ENCODE data around the gene PIH1D1.
"Not testable (repeated sequence)": the region's sequence is repeated elsewhere in the genome, so short reads cannot be mapped to it uniquely, and the experiment has no call there.

PIH1D1 gene

DNA sequence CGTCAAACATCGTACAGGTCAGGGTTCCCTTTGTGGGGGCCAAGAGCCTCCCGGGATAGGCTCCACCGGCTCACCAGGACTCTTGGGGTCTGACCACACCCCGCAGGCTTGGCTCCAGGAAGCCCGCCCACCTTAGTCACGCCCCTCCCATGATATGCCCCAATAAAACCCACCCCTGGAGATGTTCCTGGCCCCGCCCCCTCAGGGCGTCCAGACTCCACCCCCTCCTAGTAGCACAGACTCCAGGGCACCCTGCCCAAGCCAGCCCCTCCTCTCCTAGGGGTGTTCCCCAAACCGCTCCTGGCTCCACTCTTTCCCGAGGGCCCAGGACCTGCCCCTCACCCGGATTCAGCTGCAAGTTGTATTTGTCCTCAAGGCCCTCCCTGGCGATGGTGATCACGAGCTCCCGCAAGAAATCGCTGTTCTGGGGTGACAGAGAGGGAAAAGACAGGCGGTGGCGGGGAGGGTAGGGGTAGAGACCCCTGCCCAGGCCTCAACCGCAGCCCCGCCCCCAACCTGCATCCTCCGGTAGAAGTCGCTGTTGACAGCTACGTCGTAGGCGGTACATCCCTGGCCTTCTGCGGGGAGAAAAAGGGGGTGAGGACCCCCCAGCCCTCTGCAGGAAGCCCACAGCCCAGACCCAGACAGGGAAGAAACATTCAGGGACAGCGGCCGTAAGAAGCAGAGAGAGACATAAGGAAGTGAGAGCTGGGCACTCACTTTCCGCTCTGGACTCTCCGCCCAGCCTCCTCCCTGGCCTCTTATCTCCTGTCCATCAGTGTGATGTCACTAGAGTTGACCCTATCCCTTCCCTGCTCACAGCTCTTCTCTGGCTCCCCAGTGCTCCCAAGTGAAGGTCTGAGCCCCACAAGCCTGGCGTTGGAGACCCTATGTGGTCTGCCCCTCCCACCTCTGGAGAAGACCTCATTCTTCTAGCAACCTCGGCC lies 3.9 kb downstream of the PIH1D1 start:
- TF ChIP-seq, protein P1, sequence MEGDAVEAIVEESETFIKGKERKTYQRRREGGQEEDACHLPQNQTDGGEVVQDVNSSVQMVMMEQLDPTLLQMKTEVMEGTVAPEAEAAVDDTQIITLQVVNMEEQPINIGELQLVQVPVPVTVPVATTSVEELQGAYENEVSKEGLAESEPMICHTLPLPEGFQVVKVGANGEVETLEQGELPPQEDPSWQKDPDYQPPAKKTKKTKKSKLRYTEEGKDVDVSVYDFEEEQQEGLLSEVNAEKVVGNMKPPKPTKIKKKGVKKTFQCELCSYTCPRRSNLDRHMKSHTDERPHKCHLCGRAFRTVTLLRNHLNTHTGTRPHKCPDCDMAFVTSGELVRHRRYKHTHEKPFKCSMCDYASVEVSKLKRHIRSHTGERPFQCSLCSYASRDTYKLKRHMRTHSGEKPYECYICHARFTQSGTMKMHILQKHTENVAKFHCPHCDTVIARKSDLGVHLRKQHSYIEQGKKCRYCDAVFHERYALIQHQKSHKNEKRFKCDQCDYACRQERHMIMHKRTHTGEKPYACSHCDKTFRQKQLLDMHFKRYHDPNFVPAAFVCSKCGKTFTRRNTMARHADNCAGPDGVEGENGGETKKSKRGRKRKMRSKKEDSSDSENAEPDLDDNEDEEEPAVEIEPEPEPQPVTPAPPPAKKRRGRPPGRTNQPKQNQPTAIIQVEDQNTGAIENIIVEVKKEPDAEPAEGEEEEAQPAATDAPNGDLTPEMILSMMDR (IDR thresholded peaks at IDR 0.05; ENCODE audit: low read depth, low read length, poor library complexity, severe bottlenecking), result no peak
- no peak for TF ChIP-seq EZH2phosphoT487 (IDR thresholded peaks at IDR 0.05; ENCODE audit: borderline replicate concordance, low read length)
- no peaks in the 10 kb centered on the region; the same call in 1 of the 2 replicates for H4K20me1 ChIP-seq (ENCODE audit: control insufficient read depth, insufficient read depth, low read depth, low read length)
- no peak overlapping the region for H3K4me2 ChIP-seq (ENCODE audit: low read length)
- H3K36me3 ChIP-seq (ENCODE audit: control insufficient read depth, low read length), result peaks cover 45% of the 10 kb centered on the region
- no peaks in the 10 kb centered on the region for H3K27me3 ChIP-seq (ENCODE audit: control insufficient read depth, low read length)
- H3K4me3 ChIP-seq (ENCODE audit: low read length), result no peak overlapping the region
- H3K9me2 ChIP-seq (replicated peaks; ENCODE audit: control insufficient read depth, low read length), result no peaks in the 10 kb centered on the region
- no peak overlapping the region for H3K27ac ChIP-seq (ENCODE audit: low read depth, low read length)
- H3K79me2 ChIP-seq (ENCODE audit: control insufficient read depth, low read length), result peaks cover 35% of the 10 kb centered on the region
- H3F3A ChIP-seq (ENCODE audit: control insufficient read depth, insufficient read depth), result peaks cover 20% of the 10 kb centered on the region
- peaks cover 30% of the 10 kb centered on the region for H3K4me1 ChIP-seq (ENCODE audit: control insufficient read depth, low read length)
- H3K9me3 ChIP-seq (ENCODE audit: control insufficient read depth, insufficient read depth, low read length), result no peaks in the 10 kb centered on the region

DNA sequence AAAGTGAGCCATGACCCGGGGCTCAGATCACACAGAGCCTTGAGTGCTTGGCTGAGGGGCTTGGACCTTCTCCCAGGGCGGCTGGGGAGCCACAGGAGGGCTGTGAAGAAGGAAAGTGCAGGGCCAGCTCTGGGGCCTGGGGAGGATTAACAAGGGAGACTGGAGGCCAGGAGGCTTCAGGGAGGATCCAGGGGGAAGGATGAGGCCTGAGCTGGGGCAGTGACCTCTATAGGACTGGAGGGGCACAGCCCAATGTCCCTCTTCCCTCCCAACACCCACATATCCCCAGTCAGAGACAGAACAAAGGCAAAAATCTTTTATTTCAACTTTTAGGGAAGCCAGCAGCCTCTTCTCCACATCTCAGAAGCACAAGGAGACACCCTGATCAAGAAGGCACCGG lies 5.6 kb downstream of the PIH1D1 start:
- Histone ChIP-seq H3K9me2 (replicated peaks; ENCODE audit: control insufficient read depth, low read length) (no peaks in the 10 kb centered on the region), H3K27me3 (ENCODE audit: control insufficient read depth, low read length) (peaks cover 11% of the 10 kb centered on the region), H3K9me3 (ENCODE audit: control insufficient read depth, insufficient read depth, low read length) (no peaks in the 10 kb centered on the region), H3K79me2 (ENCODE audit: control insufficient read depth, low read length) (peaks cover 23% of the 10 kb centered on the region), H3K4me1 (ENCODE audit: control insufficient read depth, low read length) (peaks cover 32% of the 10 kb centered on the region), H3F3A (ENCODE audit: control insufficient read depth, insufficient read depth) (peaks cover 12% of the 10 kb centered on the region), H4K20me1 (ENCODE audit: control insufficient read depth, insufficient read depth, low read depth, low read length) (no peaks in the 10 kb centered on the region; the same call in 1 of the 2 replicates), H3K36me3 (ENCODE audit: control insufficient read depth, low read length) (peaks cover 42% of the 10 kb centered on the region), H3K4me3 (ENCODE audit: low read length) (no peak overlapping the region), H3K4me2 (ENCODE audit: low read length) (no peak overlapping the region), H3K27ac (ENCODE audit: low read depth, low read length) (no peak overlapping the region)
- TF ChIP-seq EZH2phosphoT487 (IDR thresholded peaks at IDR 0.05; ENCODE audit: borderline replicate concordance, low read length), result no peak
- TF ChIP-seq, protein P1 (IDR thresholded peaks at IDR 0.05; ENCODE audit: low read depth, low read length, poor library complexity, severe bottlenecking), result no peak

DNA sequence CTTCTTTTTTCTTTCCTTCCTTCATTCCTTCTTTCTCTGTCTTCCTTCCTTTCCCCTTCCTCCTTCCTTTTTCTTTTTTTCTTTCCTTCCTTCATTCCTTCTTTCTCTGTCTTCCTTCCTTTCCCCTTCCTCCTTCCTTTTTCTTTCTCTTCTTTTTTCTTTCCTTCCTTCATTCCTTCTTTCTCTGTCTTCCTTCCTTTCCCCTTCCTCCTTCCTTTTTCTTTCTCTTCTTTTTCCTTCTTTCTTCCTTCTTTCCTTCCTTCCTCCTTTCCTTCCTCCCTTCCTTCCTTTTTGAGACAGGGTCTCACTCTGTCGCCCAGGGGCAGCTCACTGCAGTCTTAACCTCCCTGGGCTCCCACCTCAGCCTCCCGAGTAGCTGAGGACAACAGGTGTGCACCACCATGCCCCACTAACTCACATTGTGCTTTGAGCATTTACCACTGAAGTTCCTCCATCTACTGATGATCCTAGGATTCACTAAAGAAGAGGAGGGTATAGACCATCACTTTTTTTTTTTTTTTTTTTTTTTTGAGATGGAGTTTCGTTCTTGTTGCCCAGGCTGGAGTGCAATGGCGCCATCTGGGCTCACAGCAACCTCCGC lies 7.4 kb downstream of the PIH1D1 start:
- not testable (repeated sequence) for H3F3A ChIP-seq (ENCODE audit: control insufficient read depth, insufficient read depth); H4K20me1 ChIP-seq (ENCODE audit: control insufficient read depth, insufficient read depth, low read depth, low read length); H3K27ac ChIP-seq (ENCODE audit: low read depth, low read length); H3K9me3 ChIP-seq (ENCODE audit: control insufficient read depth, insufficient read depth, low read length); H3K79me2 ChIP-seq (ENCODE audit: control insufficient read depth, low read length); H3K9me2 ChIP-seq (replicated peaks; ENCODE audit: control insufficient read depth, low read length)
- H3K27me3 ChIP-seq (ENCODE audit: control insufficient read depth, low read length), result peaks cover 28% of the 10 kb centered on the region
- H3K4me3 ChIP-seq (ENCODE audit: low read length), result peak overlapping the region; percentile 88
- H3K4me1 ChIP-seq (ENCODE audit: control insufficient read depth, low read length), result peaks cover 24% of the 10 kb centered on the region
- H3K36me3 ChIP-seq (ENCODE audit: control insufficient read depth, low read length), result peaks cover 29% of the 10 kb centered on the region
- H3K4me2 ChIP-seq (ENCODE audit: low read length), result peak overlapping the region; percentile 99
